Smooth muscle cell (in vitro differentiated cells): Measurements from ENCODE around the gene SEMA6B. TPM values are rescaled to one million over a fixed set of nuclear protein-coding genes. Genes with fewer than 3 reads are reported as not detected.

ENCODE experiments used
- DNase-seq: peaks from one replicate; lab custom pipeline; 2025; ENCODE audit not compliant: unreplicated experiment; lab: John Stamatoyannopoulos, UW
- H2AFZ ChIP-seq: fragments of 200-600 bp; sonication (generic); 2 replicates; pipeline ENCODE4 v1.6.0; 2016; ENCODE audit warnings: antibody characterized with exemption, low read depth, mild to moderate bottlenecking
- H3F3A ChIP-seq: fragments of 200-600 bp; sonication (generic); 2 replicates; pipeline ENCODE4 v1.6.0; 2017; ENCODE audit warnings: antibody characterized with exemption, low read depth
- H3K27ac ChIP-seq: fragments of 200-600 bp; sonication (generic); 2 replicates; pipeline ENCODE4 v1.5.1; 2016; ENCODE audit warnings: low read depth, mild to moderate bottlenecking
- H3K27me3 ChIP-seq: fragments of 200-600 bp; sonication (generic); 2 replicates; pipeline ENCODE4 v1.6.1; 2016; ENCODE audit warnings: low read depth, mild to moderate bottlenecking
- H3K36me3 ChIP-seq: fragments of 200-600 bp; sonication (generic); 2 replicates; pipeline ENCODE4 v1.5.1; 2016; ENCODE audit warnings: low read depth
- H3K4me1 ChIP-seq: fragments of 200-600 bp; sonication (generic); 2 replicates; pipeline ENCODE4 v1.5.1; 2016; ENCODE audit warnings: low read depth
- H3K4me2 ChIP-seq: fragments of 200-600 bp; sonication (generic); 2 replicates; pipeline ENCODE4 v1.6.0; 2016; ENCODE audit warnings: mild to moderate bottlenecking
- H3K4me3 ChIP-seq: fragments of 200-600 bp; sonication (generic); 2 replicates; pipeline ENCODE4 v1.5.1; 2016; ENCODE audit warnings: mild to moderate bottlenecking
- H3K79me2 ChIP-seq: fragments of 200-600 bp; sonication (generic); 2 replicates; pipeline ENCODE4 v1.6.0; 2016; ENCODE audit warnings: low read depth, mild to moderate bottlenecking
- H3K9ac ChIP-seq: fragments of 200-600 bp; sonication (generic); 2 replicates; pipeline ENCODE4 v1.6.0; 2016; ENCODE audit warnings: low read depth
- H3K9me3 ChIP-seq: fragments of 200-600 bp; sonication (generic); replicated peaks from 2 replicates; pipeline ENCODE4 v1.5.1; 2016; ENCODE audit warnings: low read depth
- H4K20me1 ChIP-seq: fragments of 200-600 bp; sonication (generic); 2 replicates; pipeline ENCODE4 v1.6.0; 2016; ENCODE audit warnings: low read depth
- CTCF ChIP-seq: fragments of 200-600 bp; sonication (generic); IDR thresholded peaks from 2 replicates; pipeline ENCODE4 v1.5.1; 2017; ENCODE audit warnings: borderline replicate concordance, mild to moderate bottlenecking, antibody characterized with exemption; ENCODE audit not compliant: insufficient read depth, poor library complexity, severe bottlenecking
- WGBS: methylation state at CpG from one replicate; pipeline ENCODE4 v1.1.7; 2016; ENCODE audit warnings: low lambda C conversion rate; 5-methylcytosine and 5-hydroxymethylcytosine counted together
- polyA plus RNA-seq: library from polyadenylated mRNA; unstranded; fragments of >200 nt; fragmentation: Nextera tagmentation; extraction: Ambion mirVana; gene quantifications from 2 replicates; pipeline ENCODE4 v1.2.1, GENCODE V29; 2016
- total RNA-seq: library from RNA; depleted of rRNA; stranded (reverse); fragments of >200 nt; gene quantifications from 2 replicates; pipeline ENCODE4 v1.2.3, GENCODE V29; 2014

Gene SEMA6B
- total and polyA plus RNA-seq, 2 experiments from 2014 or later = 0.63 to 1.9 TPM

GRCh38 chr19:4557971-4558941, 1.2 kb downstream of the SEMA6B start:
- DNase-seq = peak; percentile 16
- peak; percentile 97 for TF ChIP-seq CTCF
- peak overlapping the region; percentile 59 for H2AFZ ChIP-seq

GRCh38 chr19:4557144-4557970, 2.1 kb downstream of the SEMA6B start:
- no peak overlapping the region for H2AFZ ChIP-seq
- no peaks in the 10 kb centered on the region for H3K79me2 ChIP-seq
- H3K27me3 ChIP-seq = no peaks in the 10 kb centered on the region
- no peaks in the 10 kb centered on the region for H3K9me3 ChIP-seq
- no peak for DNase-seq
- 82% methylated on average over 33 of the region's 33 CpGs for WGBS
- no peaks in the 10 kb centered on the region for H3K36me3 ChIP-seq
- no peaks in the 10 kb centered on the region for H3F3A ChIP-seq
- TF ChIP-seq CTCF = peak; percentile 11
- no peak overlapping the region for H3K4me3 ChIP-seq
- no peak overlapping the region for H3K27ac ChIP-seq
- H4K20me1 ChIP-seq = no peaks in the 10 kb centered on the region
- H3K9ac ChIP-seq = no peak overlapping the region
- H3K4me2 ChIP-seq = no peak overlapping the region
- no peaks in the 10 kb centered on the region for H3K4me1 ChIP-seq

More at GRCh38 chr19:4557971-4558941, 1.2 kb downstream of the SEMA6B start:
- peak overlapping the region; percentile 23 for H3K4me3 ChIP-seq
- H4K20me1 ChIP-seq = no peaks in the 10 kb centered on the region
- H3K4me1 ChIP-seq = no peaks in the 10 kb centered on the region
- H3F3A ChIP-seq = no peaks in the 10 kb centered on the region
- no peaks in the 10 kb centered on the region for H3K79me2 ChIP-seq
- peak overlapping the region; percentile 77 for H3K4me2 ChIP-seq
- H3K36me3 ChIP-seq = no peaks in the 10 kb centered on the region
- no peaks in the 10 kb centered on the region for H3K9me3 ChIP-seq
- H3K27me3 ChIP-seq = no peaks in the 10 kb centered on the region
- H3K9ac ChIP-seq = no peak overlapping the region
- H3K27ac ChIP-seq = no peak overlapping the region
- 32% methylated on average over 41 of the region's 44 CpGs for WGBS

DNA sequence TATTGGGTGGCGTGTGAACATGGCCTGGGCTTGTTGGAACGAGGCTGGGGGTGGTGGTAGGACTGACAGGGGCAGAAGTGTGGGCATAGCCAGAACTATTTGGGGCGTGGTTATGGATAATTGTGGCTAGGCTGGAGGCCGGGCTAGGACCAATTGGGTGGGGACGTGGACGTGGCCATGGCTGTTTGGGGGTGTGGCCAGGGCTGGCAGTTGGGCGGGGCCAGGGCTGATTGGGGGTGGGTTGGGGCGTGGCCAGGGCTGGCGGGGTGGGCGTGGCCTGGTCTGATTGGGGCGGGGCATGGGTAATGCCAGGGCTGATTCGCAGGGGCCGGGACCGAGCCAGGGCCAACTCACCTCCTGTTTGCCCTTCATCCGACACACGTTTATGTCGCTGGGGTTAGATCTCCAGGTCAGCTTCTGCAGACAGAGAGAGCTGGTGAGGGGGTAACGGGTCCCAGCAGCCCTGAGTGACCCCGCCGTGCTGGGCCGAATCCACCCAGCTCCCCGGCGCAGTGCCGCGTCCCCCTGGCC, 2.8 kb downstream of the SEMA6B start:
- WGBS = 81% methylated on average over 12 of the region's 25 CpGs
- no peaks in the 10 kb centered on the region for H3K36me3 ChIP-seq
- peak; percentile 24 for DNase-seq

More for the DNA sequence above, 2.8 kb downstream of the SEMA6B start:
- Histone ChIP-seq H4K20me1 (no peaks in the 10 kb centered on the region), H3K4me1 (no peaks in the 10 kb centered on the region), H3K4me2 (no peak overlapping the region), H3K4me3 (no peak overlapping the region), H3K27me3 (no peaks in the 10 kb centered on the region), H3K27ac (no peak overlapping the region), H3F3A (no peaks in the 10 kb centered on the region), H3K9me3 (no peaks in the 10 kb centered on the region), H3K9ac (no peak overlapping the region), H2AFZ (no peak overlapping the region), H3K79me2 (no peaks in the 10 kb centered on the region)
- TF ChIP-seq CTCF = no peak
